BJ (cell line): ENCODE measurements around the gene NKX6-1. TPM values are rescaled to one million over a fixed set of nuclear protein-coding genes. Genes with fewer than 3 reads are reported as not detected.

ENCODE experiments used
- CTCF ChIA-PET: fragments of 350-600 bp; formaldehyde crosslinking; extraction: SDS; loops from one replicate; lab custom pipeline; 2021; ENCODE audit warnings: antibody characterized with exemption, inconsistent platforms; lab: Yijun Ruan, JAX
- POLR2A ChIA-PET: fragments of 300-600 bp; sonication (Branson Sonifier 250); formaldehyde crosslinking; extraction: SDS; loops from one replicate; lab custom pipeline; 2021; ENCODE audit warnings: antibody characterized with exemption; lab: Charles Lee
- DNase-seq: peaks from one replicate; pipeline ENCODE4 v3.0.0-alpha.2; 2011; ENCODE audit warnings: low read depth
- H3K27me3 ChIP-seq: 2 replicates; pipeline ENCODE4 v1.6.0; 2011; ENCODE audit warnings: low read length; ENCODE audit not compliant: control insufficient read depth, insufficient read depth
- H3K36me3 ChIP-seq: 2 replicates; pipeline ENCODE4 v1.5.1; 2011; ENCODE audit warnings: low read length; ENCODE audit not compliant: control insufficient read depth, insufficient read depth
- H3K4me3 ChIP-seq: 2 replicates; pipeline ENCODE4 v1.5.1; 2011; ENCODE audit warnings: low read depth, mild to moderate bottlenecking, control low read depth, low read length
- CTCF ChIP-seq: IDR thresholded peaks from 2 replicates; pipeline ENCODE4 v1.5.1; 2011; ENCODE audit warnings: low read depth, mild to moderate bottlenecking, control low read depth, inconsistent platforms, low read length, moderate library complexity; ENCODE audit not compliant: insufficient read depth
- polyA plus RNA-seq: library from polyadenylated mRNA; depleted of rRNA; stranded (reverse); fragments of >200 nt; gene quantifications from 2 replicates; pipeline ENCODE4 v1.2.3, GENCODE V29; 2011

Gene NKX6-1
- polyA plus RNA-seq, 1 experiment, result 0.02 TPM

- Histone ChIP-seq H3K4me3 (no peak overlapping the region), H3K36me3 (no peaks in the 10 kb centered on the region), H3K27me3 (peaks cover 1% of the 10 kb centered on the region; the same call in 1 of the 2 replicates)
- CTCF ChIA-PET, result interaction anchor here (1.4 kb wide), 1 partner anchor 15 kb away, joined by 4 read pairs; no protein-coding TSS in a partner anchor
- POLR2A ChIA-PET, result no interaction called here
- DNase-seq, result no peak
- no peak for TF ChIP-seq CTCF
These were observed 31.8 kb upstream of the NKX6-1 start for GRCh38 chr4:84530871-84531270.

GRCh38 chr4:84530454-84530853 is 31.4 kb upstream of the NKX6-1 start:
- Histone ChIP-seq H3K27me3 (peaks cover 1% of the 10 kb centered on the region; the same call in 1 of the 2 replicates), H3K36me3 (no peaks in the 10 kb centered on the region), H3K4me3 (no peak overlapping the region)
- DNase-seq, result no peak
- CTCF ChIA-PET, result interaction anchor here (1.4 to 2.7 kb wide), 3 partner anchors 13 to 19 kb away, joined by 4 to 18 read pairs (median 4); no protein-coding TSS in a partner anchor
- POLR2A ChIA-PET, result no interaction called here
- no peak for TF ChIP-seq CTCF

GRCh38 chr4:84529169-84529751 is 30.2 kb upstream of the NKX6-1 start:
- TF ChIP-seq CTCF, result peak; percentile 63
- ChIA-PET CTCF (interaction anchor here (0.7 to 2.7 kb wide), 11 partner anchors 11 to 1005 kb away, joined by 3 to 18 read pairs (median 4); no protein-coding TSS in a partner anchor), POLR2A (no interaction called here)
- DNase-seq, result no peak
- peaks cover 1% of the 10 kb centered on the region; the same call in 1 of the 2 replicates for H3K27me3 ChIP-seq
- no peaks in the 10 kb centered on the region for H3K36me3 ChIP-seq
- no peak overlapping the region for H3K4me3 ChIP-seq

- POLR2A ChIA-PET, result no interaction called here
- TF ChIP-seq CTCF, result no peak
- CTCF ChIA-PET, result no interaction called here
- peaks cover 1% of the 10 kb centered on the region; the same call in 1 of the 2 replicates for H3K27me3 ChIP-seq
- no peaks in the 10 kb centered on the region for H3K36me3 ChIP-seq
- no peak overlapping the region for H3K4me3 ChIP-seq
- DNase-seq, result no peak
These were observed 28.3 kb upstream of the NKX6-1 start for GRCh38 chr4:84527391-84527790.

GRCh38 chr4:84515075-84515474 is 16.0 kb upstream of the NKX6-1 start:
- no peak for DNase-seq
- ChIA-PET CTCF (interaction anchor here (0.8 kb wide), 1 partner anchor 14 kb away, joined by 6 read pairs; no protein-coding TSS in a partner anchor), POLR2A (no interaction called here)
- H3K36me3 ChIP-seq, result no peaks in the 10 kb centered on the region
- H3K27me3 ChIP-seq, result no peaks in the 10 kb centered on the region
- H3K4me3 ChIP-seq, result no peak overlapping the region
- no peak for TF ChIP-seq CTCF
